GM12878 (cell line): Measurements from ENCODE around the gene GSE1. TPM values are rescaled to one million over a fixed set of nuclear protein-coding genes. Genes with fewer than 3 reads are reported as not detected.

Experiments
- ATAC-seq: fragments of 200-7000 bp; cut with Tn5 transposase; 3 replicates; pipeline ENCODE4 v1.9.1; 2020; ENCODE audit warnings: mild to moderate bottlenecking, moderate library complexity
- BruUV-seq: library from RNA; stranded (reverse); fragments of 400-500 nt; replicated peaks from 2 replicates; lab custom pipeline; 2021; lab: Mats Ljungman, UMichigan
- CTCF ChIA-PET: fragments of 300-600 bp; sonication (Branson Sonifier 250); formaldehyde crosslinking; extraction: SDS; loops from one replicate; lab custom pipeline; 2021; ENCODE audit warnings: inconsistent platforms; lab: Yijun Ruan, JAX
- POLR2A ChIA-PET: fragments of 350-600 bp; formaldehyde crosslinking; extraction: SDS; loops from one replicate; lab custom pipeline; 2021; ENCODE audit warnings: inconsistent platforms; lab: Charles Lee
- RAD21 ChIA-PET: fragments of 300-600 bp; sonication (Branson Sonifier 250); formaldehyde crosslinking; loops from one replicate; lab custom pipeline; 2023; ENCODE audit warnings: antibody characterized with exemption; ENCODE audit not compliant: unreplicated experiment; lab: Charles Lee
- SMC1A ChIA-PET: fragments of 300-600 bp; sonication (Branson Sonifier 250); formaldehyde crosslinking; loops from one replicate; lab custom pipeline; 2023; ENCODE audit not compliant: unreplicated experiment, uncharacterized antibody; lab: Charles Lee
- DNase-seq: peaks from one replicate; pipeline ENCODE4 v3.0.0-alpha.2; 2011; ENCODE audit warnings: low read depth, low spot score
- FAIRE-seq: peaks from 3 replicates; lab custom pipeline; 2011; peaks lifted over from hg19 to GRCh38; lab: Jason Lieb, UNC
- H2AFZ ChIP-seq: 2 replicates; pipeline ENCODE4 v1.6.0; 2011; ENCODE audit warnings: low read depth, low read length, control low read depth; ENCODE audit not compliant: control insufficient read depth
- H3K27ac ChIP-seq: 2 replicates; pipeline ENCODE4 v1.5.1; 2011; ENCODE audit warnings: control low read depth; ENCODE audit not compliant: control insufficient read depth, insufficient read depth
- H3K27me3 ChIP-seq, 2 experiments: replicated peaks in 1 of 2; 2 replicates each; pipeline versions ENCODE4 v1.6.0 to v1.6.1; 2011; ENCODE audit warnings: low read length in 1 of 2; ENCODE audit not compliant: control insufficient read depth in 2 of 2, insufficient read depth in 2 of 2
- H3K36me3 ChIP-seq, 2 experiments: 2 replicates each; pipeline ENCODE4 v1.5.1; 2011; ENCODE audit warnings: low read length in 1 of 2; ENCODE audit not compliant: control insufficient read depth in 2 of 2, insufficient read depth in 2 of 2
- H3K4me1 ChIP-seq: 2 replicates; pipeline ENCODE4 v1.6.1; 2011; ENCODE audit warnings: mild to moderate bottlenecking, low read length, moderate library complexity, mixed read lengths; ENCODE audit not compliant: control insufficient read depth, insufficient read depth
- H3K4me2 ChIP-seq: 2 replicates; pipeline ENCODE4 v1.6.0; 2011; ENCODE audit warnings: control low read depth; ENCODE audit not compliant: control insufficient read depth, insufficient read depth
- H3K4me3 ChIP-seq: fragments of 200-600 bp; sonication (generic); 2 replicates; pipeline ENCODE4 v1.5.1; 2016
- H3K79me2 ChIP-seq: 2 replicates; pipeline ENCODE4 v1.6.0; 2011; ENCODE audit warnings: low read length; ENCODE audit not compliant: control insufficient read depth, insufficient read depth
- H3K9ac ChIP-seq: 2 replicates; pipeline ENCODE4 v1.8.0; 2011; ENCODE audit warnings: low read length, control low read depth, mixed read lengths; ENCODE audit not compliant: control insufficient read depth, insufficient read depth
- H3K9me3 ChIP-seq: replicated peaks from 3 replicates; pipeline ENCODE4 v1.5.1; 2011; ENCODE audit warnings: mild to moderate bottlenecking, low read length; ENCODE audit not compliant: control insufficient read depth, insufficient read depth
- H4K20me1 ChIP-seq: 2 replicates; pipeline ENCODE4 v1.6.0; 2011; ENCODE audit not compliant: control insufficient read depth, insufficient read depth
- ATF2 ChIP-seq: IDR thresholded peaks from 2 replicates; pipeline ENCODE4 v1.6.1; 2012; ENCODE audit warnings: low read length, inconsistent platforms
- CBX3 ChIP-seq: fragments of 200-600 bp; sonication (generic); IDR thresholded peaks from 2 replicates; pipeline ENCODE4 v1.6.1; 2016; ENCODE audit warnings: low read depth, borderline replicate concordance
- CUX1 ChIP-seq: IDR thresholded peaks from 2 replicates; pipeline ENCODE4 v1.6.1; 2012; ENCODE audit warnings: improper control_type of control experiment, low read depth, low read length; ENCODE audit not compliant: insufficient replicate concordance
- SMAD1 ChIP-seq: fragments of 450-650 bp; IDR thresholded peaks from 2 replicates; pipeline ENCODE4 v1.6.1; 2018; ENCODE audit warnings: mild to moderate bottlenecking, low read depth; ENCODE audit not compliant: partially characterized antibody
- USF1 ChIP-seq: IDR thresholded peaks from 2 replicates; pipeline ENCODE4 v1.6.1; 2011; ENCODE audit warnings: borderline replicate concordance, low read depth, mild to moderate bottlenecking, moderate library complexity, mixed read lengths, low read length; ENCODE audit not compliant: insufficient read depth; ENCODE audit errors: extremely low read length
- ZNF217 ChIP-seq: fragments of 450-650 bp; IDR thresholded peaks from 2 replicates; pipeline ENCODE4 v1.6.1; 2017; ENCODE audit warnings: antibody characterized with exemption, mild to moderate bottlenecking
- WGBS: methylation state at CpG from one replicate; pipeline ENCODE4 v1.1.6; 2016; ENCODE audit warnings: low lambda C conversion rate; ENCODE audit not compliant: insufficient replicate concordance, insufficient coverage; ENCODE audit errors: missing lambda C conversion rate; 5-methylcytosine and 5-hydroxymethylcytosine counted together
- in situ Hi-C: fragments of 300-500 bp; cut with MboI; formaldehyde crosslinking; loops from 9 replicates; pipeline ENCODE4 v1.14.3; 2018; ENCODE audit warnings: mixed read lengths
- intact Hi-C: fragments of 100-400 bp; cut with micrococcal nuclease; formaldehyde crosslinking; loops from one replicate; pipeline ENCODE4 v1.14.2; 2022; ENCODE audit not compliant: unreplicated experiment
- polyA plus RNA-seq, 11 experiments: library from polyadenylated mRNA; depleted of rRNA in 4 of 11; unstranded in 6 of 11; stranded (reverse) in 5 of 11; fragments of >200 nt; fragmentation: Nextera tagmentation in 4 of 11; fragmentation: Illumina TruSeq in 1 of 11; extraction: Ambion mirVana in 4 of 11; extraction: Trizol in 1 of 11; gene quantifications; 1 replicate in 1 of 11; 2 replicates in 10 of 11; pipeline versions ENCODE4 v1.2.1 to v1.2.3, GENCODE V29; 2011 to 2016; ENCODE audit warnings: inconsistent platforms in 2 of 11, missing spikeins in 2 of 11, low read depth in 1 of 11
- total RNA-seq, 4 experiments: library from RNA; depleted of rRNA in 3 of 4; stranded (reverse); fragments of >200 nt in 3 of 4; fragmentation: Illumina TruSeq in 1 of 4; extraction: Trizol in 1 of 4; gene quantifications; 2 replicates each; pipeline versions ENCODE4 v1.2.1 to v1.2.3, GENCODE V29; 2013 to 2021

Gene GSE1
- total and polyA plus RNA-seq, 10 of the 15 experiments (the other 5 are each of a cell fraction or from before 2014, with no cell fraction given) = 4.6 to 58.7 (median 18.2) TPM

- Histone ChIP-seq H3K4me1 (no peaks in the 10 kb centered on the region), H3K79me2 (peaks cover 45% of the 10 kb centered on the region), H2AFZ (no peak overlapping the region), H3K9ac (no peak overlapping the region), H4K20me1 (peaks cover 17% of the 10 kb centered on the region), H3K4me2 (no peak overlapping the region), H3K9me3 (no peaks in the 10 kb centered on the region), H3K27me3 (no peaks in the 10 kb centered on the region), H3K36me3 (peaks cover 0 to 6% of the 10 kb centered on the region in 2 experiments; a peak in 2 of 4 replicates), H3K4me3 (no peak overlapping the region), H3K27ac (no peak overlapping the region)
- ChIA-PET CTCF (no interaction called here), RAD21 (no interaction called here), POLR2A (no interaction called here), SMC1A (no interaction called here)
- DNase-seq = no peak
- TF ChIP-seq ZNF217 = no peak
- TF ChIP-seq CBX3 = no peak
- TF ChIP-seq USF1 = no peak
- intact Hi-C loops = no loop called here
- no peak for FAIRE-seq
- 82% methylated on average over 12 of the region's 13 CpGs for WGBS
- ATAC-seq = no peak
- in situ Hi-C loops = no loop called here
- BruUV-seq = no TSS peak
These were observed 33.9 kb upstream of the GSE1 start for GRCh38 chr16:85579191-85579590.

- Histone ChIP-seq H3K4me2 (no peak overlapping the region), H3K79me2 (peaks cover 43% of the 10 kb centered on the region), H4K20me1 (peaks cover 17% of the 10 kb centered on the region), H3K9ac (no peak overlapping the region), H3K4me1 (no peaks in the 10 kb centered on the region), H3K27me3 (no peaks in the 10 kb centered on the region), H3K4me3 (no peak overlapping the region), H3K27ac (no peak overlapping the region), H3K9me3 (no peaks in the 10 kb centered on the region), H3K36me3 (peaks cover 0 to 6% of the 10 kb centered on the region in 2 experiments; a peak in 2 of 4 replicates), H2AFZ (no peak overlapping the region)
- intact Hi-C loops = no loop called here
- RAD21 ChIA-PET = no interaction called here
- POLR2A ChIA-PET = no interaction called here
- in situ Hi-C loops = no loop called here
- SMC1A ChIA-PET = no interaction called here
- WGBS = 88% methylated on average over 8 of the region's 11 CpGs
- CTCF ChIA-PET = no interaction called here
- FAIRE-seq = no peak
- no TSS peak for BruUV-seq
- no peak for DNase-seq
- ATAC-seq = no peak
- TF ChIP-seq SMAD1 = no peak
- TF ChIP-seq ATF2 = no peak
- TF ChIP-seq CUX1 = no peak
These were observed 33.1 kb upstream of the GSE1 start for GRCh38 chr16:85579923-85580580.
